ENCODE measurements around the gene CHST11. TPM values are rescaled to one million over a fixed set of nuclear protein-coding genes. Genes with fewer than 3 reads are reported as not detected.

The CHST11 gene
- 16.4 and 57.0 TPM in 2 replicates for total RNA-seq

DNA sequence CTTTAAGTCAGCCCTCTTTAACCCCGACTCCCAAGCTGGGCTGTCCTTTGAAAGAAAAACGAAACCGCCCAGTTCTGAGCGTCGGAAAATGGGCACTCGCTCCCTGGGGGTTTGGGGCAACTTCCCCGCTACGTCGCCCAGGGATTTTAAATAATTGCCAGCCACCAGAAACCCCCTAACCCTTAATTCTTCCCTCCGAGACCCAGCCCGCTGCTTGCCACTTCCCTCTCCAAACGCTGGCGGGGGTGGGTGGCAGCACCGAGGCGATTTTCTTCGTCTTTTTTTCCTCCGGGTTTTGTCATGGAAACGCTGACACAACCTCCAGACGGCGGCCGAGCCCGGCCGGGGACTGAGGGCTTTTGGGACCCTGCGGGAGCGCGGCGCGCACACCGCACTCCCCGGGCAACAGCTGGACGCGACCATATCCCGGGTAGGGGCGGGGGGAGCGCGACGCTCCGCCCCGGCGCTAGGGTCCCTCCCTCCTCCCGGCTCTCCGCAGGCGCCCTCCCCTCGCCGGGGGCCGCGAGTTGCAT lies at the start of gene CHST11:
TSS of gene CHST11 (plus strand) at position 532 of the 533 bp plus-strand sequence.

Other genes with a start within 250 kb of the CHST11 start
- gene TXNRD1, start 241.2 kb upstream of the CHST11 start, total RNA-seq = 701 and 927 TPM in 2 replicates
- gene EID3, start 153.2 kb upstream of the CHST11 start, total RNA-seq = 2.6 and 4.2 TPM in 2 replicates

Measured in cardiac atrium fibroblast (primary cell).